GM21786 (cell line): ENCODE measurements around the gene GRAMD4.

ENCODE experiments used
- ATAC-seq: cut with Tn5 transposase; IDR thresholded peaks from one replicate; pipeline ENCODE4 v1.9.1; 2021; ENCODE audit not compliant: unreplicated experiment

Gene GRAMD4

GRCh38 chr22:46619830-46620501 is at the start of gene GRAMD4:
Gene GRAMD4, plus strand, starts transcription at chr22:46620386. Its CDS starts 6,414 bp downstream, at chr22:46626800.
- no peak for ATAC-seq

GRCh38 chr22:46571642-46572250 is 48.4 kb upstream of the GRAMD4 start:
- ATAC-seq, result no peak

- no peak for ATAC-seq
These were observed 47.0 kb upstream of the GRAMD4 start for GRCh38 chr22:46572911-46573780.

GRCh38 chr22:46573781-46574437 is 46.3 kb upstream of the GRAMD4 start:
- ATAC-seq, result no peak

- ATAC-seq, result no peak
These were observed 45.7 kb upstream of the GRAMD4 start for GRCh38 chr22:46574438-46574992.

- no peak for ATAC-seq
These were observed 44.9 kb upstream of the GRAMD4 start for GRCh38 chr22:46574993-46575910.

GRCh38 chr22:46575911-46576555 is 44.2 kb upstream of the GRAMD4 start:
- no peak for ATAC-seq

GRCh38 chr22:46576556-46577367 is 43.4 kb upstream of the GRAMD4 start:
- ATAC-seq, result no peak

GRCh38 chr22:46577368-46578249 is 42.6 kb upstream of the GRAMD4 start:
- no peak for ATAC-seq

- no peak for ATAC-seq
These were observed 41.8 kb upstream of the GRAMD4 start for GRCh38 chr22:46578251-46578823.

- no peak for ATAC-seq
These were observed 41.2 kb upstream of the GRAMD4 start for GRCh38 chr22:46578824-46579561.

GRCh38 chr22:46579751-46580449 is 40.3 kb upstream of the GRAMD4 start:
- ATAC-seq, result no peak

GRCh38 chr22:46580940-46581537 is 39.1 kb upstream of the GRAMD4 start:
- ATAC-seq, result no peak

GRCh38 chr22:46581538-46582244 is 38.5 kb upstream of the GRAMD4 start:
- no peak for ATAC-seq
